MCF 10A (cell line): ENCODE results near the gene WWC2. TPM values are rescaled to one million over a fixed set of nuclear protein-coding genes. Genes with fewer than 3 reads are reported as not detected.

Source experiments
- BruUV-seq: library from RNA; stranded (reverse); fragments of 400-500 nt; replicated peaks from 2 replicates; lab custom pipeline; 2021; lab: Mats Ljungman, UMichigan
- CTCF ChIA-PET: fragments of 300-600 bp; sonication (Branson Sonifier 250); formaldehyde crosslinking; extraction: SDS; loops from one replicate; lab custom pipeline; 2021; ENCODE audit warnings: antibody characterized with exemption, inconsistent platforms; lab: Yijun Ruan, JAX
- POLR2A ChIA-PET: fragments of 300-600, 350-650 bp; sonication (Branson Sonifier 250); formaldehyde crosslinking; extraction: SDS; loops from one replicate; lab custom pipeline; 2020; ENCODE audit warnings: antibody characterized with exemption, inconsistent platforms; lab: Yijun Ruan, JAX
- DNase-seq: peaks from one replicate; pipeline ENCODE4 v3.0.0-alpha.2; 2018; ENCODE audit not compliant: unreplicated experiment
- H3K27ac Mint-ChIP-seq: one replicate; pipeline ENCODE4 v1.8.0; 2022; ENCODE audit warnings: mild to moderate bottlenecking, low read depth, mixed read lengths; ENCODE audit not compliant: unreplicated experiment
- H3K27me3 Mint-ChIP-seq: one replicate; pipeline ENCODE4 v1.8.0; 2022; ENCODE audit warnings: mixed read lengths; ENCODE audit not compliant: insufficient read depth, unreplicated experiment
- H3K36me3 Mint-ChIP-seq: one replicate; pipeline ENCODE4 v1.8.0; 2022; ENCODE audit warnings: mild to moderate bottlenecking, moderate library complexity, mixed read lengths; ENCODE audit not compliant: insufficient read depth, unreplicated experiment
- H3K4me1 Mint-ChIP-seq: one replicate; pipeline ENCODE4 v1.8.0; 2022; ENCODE audit warnings: mixed read lengths; ENCODE audit not compliant: insufficient read depth, unreplicated experiment
- H3K4me3 Mint-ChIP-seq: one replicate; pipeline ENCODE4 v1.8.0; 2022; ENCODE audit warnings: mild to moderate bottlenecking, moderate library complexity, mixed read lengths; ENCODE audit not compliant: unreplicated experiment
- H3K9me3 Mint-ChIP-seq: one replicate; pipeline ENCODE4 v1.8.0; 2022; ENCODE audit warnings: mixed read lengths; ENCODE audit not compliant: unreplicated experiment
- CTCF ChIP-seq: fragments of 200-600 bp; IDR thresholded peaks from one replicate; pipeline ENCODE4 v1.8.0; 2022; ENCODE audit warnings: antibody characterized with exemption, mild to moderate bottlenecking; ENCODE audit not compliant: unreplicated experiment
- intact Hi-C: fragments of 100-400 bp; cut with micrococcal nuclease; formaldehyde crosslinking; loops from 2 replicates; pipeline ENCODE4 v1.14.1; 2022
- total RNA-seq: library from RNA; stranded (reverse); gene quantifications from 2 replicates; pipeline ENCODE4 v1.2.3, GENCODE V29; 2022

WWC2 gene
- total RNA-seq, 1 experiment from 2014 or later: 42.4 TPM

- Mint-ChIP-seq H3K27ac (no peak overlapping the region), H3K9me3 (peaks cover 6% of the 10 kb centered on the region), H3K27me3 (no peaks in the 10 kb centered on the region), H3K36me3 (peaks cover 5% of the 10 kb centered on the region), H3K4me1 (peaks cover 3% of the 10 kb centered on the region), H3K4me3 (no peak overlapping the region)
- intact Hi-C loops: no loop called here
- TF ChIP-seq CTCF: no peak
- DNase-seq: no peak
- CTCF ChIA-PET: interaction anchor here (0.8 kb wide), 1 partner anchor 224 kb away, joined by 4 read pairs; no protein-coding TSS in a partner anchor
- BruUV-seq: no TSS peak
- POLR2A ChIA-PET: no interaction called here
Measured at GRCh38 chr4:183328832-183329231, 229.8 kb downstream of the WWC2 start.

GRCh38 chr4:183329244-183329643 is 230.2 kb downstream of the WWC2 start:
- intact Hi-C loops: no loop called here
- no peak for DNase-seq
- CTCF ChIA-PET: no interaction called here
- POLR2A ChIA-PET: no interaction called here
- Mint-ChIP-seq H3K4me1 (peaks cover 7% of the 10 kb centered on the region), H3K27ac (no peak overlapping the region), H3K4me3 (no peak overlapping the region), H3K9me3 (peaks cover 6% of the 10 kb centered on the region), H3K36me3 (peaks cover 5% of the 10 kb centered on the region), H3K27me3 (no peaks in the 10 kb centered on the region)
- no peak for TF ChIP-seq CTCF
- BruUV-seq: no TSS peak

- CTCF ChIA-PET: interaction anchor here (0.5 to 0.6 kb wide), 2 partner anchors 14 to 32 kb away, joined by 3 read pairs; no protein-coding TSS in a partner anchor
- H3K36me3 Mint-ChIP-seq: peaks cover 5% of the 10 kb centered on the region
- DNase-seq: no peak
- POLR2A ChIA-PET: interaction anchor here (0.6 kb wide), 1 partner anchor 23 kb away, joined by 3 read pairs; no protein-coding TSS in a partner anchor
- no peaks in the 10 kb centered on the region for H3K27me3 Mint-ChIP-seq
- intact Hi-C loops: no loop called here
- H3K27ac Mint-ChIP-seq: no peak overlapping the region
- BruUV-seq: no TSS peak
- no peak for TF ChIP-seq CTCF
- no peak overlapping the region for H3K4me3 Mint-ChIP-seq
- peaks cover 9% of the 10 kb centered on the region for H3K4me1 Mint-ChIP-seq
- H3K9me3 Mint-ChIP-seq: peaks cover 6% of the 10 kb centered on the region
Measured at GRCh38 chr4:183329954-183330742, 231.1 kb downstream of the WWC2 start.

GRCh38 chr4:183330841-183331240 is 231.8 kb downstream of the WWC2 start:
- BruUV-seq: no TSS peak
- POLR2A ChIA-PET: interaction anchor here (0.6 kb wide), 1 partner anchor 584 kb away, joined by 3 read pairs; no protein-coding TSS in a partner anchor
- no peak overlapping the region for H3K27ac Mint-ChIP-seq
- CTCF ChIA-PET: no interaction called here
- H3K4me3 Mint-ChIP-seq: no peak overlapping the region
- peaks cover 5% of the 10 kb centered on the region for H3K36me3 Mint-ChIP-seq
- peak; percentile 46 for DNase-seq
- peaks cover 6% of the 10 kb centered on the region for H3K9me3 Mint-ChIP-seq
- no peak for TF ChIP-seq CTCF
- peaks cover 15% of the 10 kb centered on the region for H3K4me1 Mint-ChIP-seq
- intact Hi-C loops: no loop called here
- H3K27me3 Mint-ChIP-seq: no peaks in the 10 kb centered on the region
